ENCODE data around the gene OR5A2.
"Not testable (repeated sequence)": the region's sequence is repeated elsewhere in the genome, so short reads cannot be mapped to it uniquely, and the experiment has no call there.

OR5A2 gene, protein sequence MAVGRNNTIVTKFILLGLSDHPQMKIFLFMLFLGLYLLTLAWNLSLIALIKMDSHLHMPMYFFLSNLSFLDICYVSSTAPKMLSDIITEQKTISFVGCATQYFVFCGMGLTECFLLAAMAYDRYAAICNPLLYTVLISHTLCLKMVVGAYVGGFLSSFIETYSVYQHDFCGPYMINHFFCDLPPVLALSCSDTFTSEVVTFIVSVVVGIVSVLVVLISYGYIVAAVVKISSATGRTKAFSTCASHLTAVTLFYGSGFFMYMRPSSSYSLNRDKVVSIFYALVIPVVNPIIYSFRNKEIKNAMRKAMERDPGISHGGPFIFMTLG

GRCh38 chr11:59426361-59427067, at the start of gene OR5A2:
Gene OR5A2, minus strand, starts transcription at chr11:59426413. Its CDS starts 3,460 bp downstream, at chr11:59422953.
- no peak for DNase-seq (ENCODE audit: low read depth in 2 of 3, low spot score in 2 of 3)

- DNase-seq (ENCODE audit: low read depth in 2 of 3, low spot score in 2 of 3), result no peak
Measured at GRCh38 chr11:59475176-59475575, 49.0 kb upstream of the OR5A2 start.

- DNase-seq (ENCODE audit: low read depth in 2 of 3, low spot score in 2 of 3), result no peak
Measured at GRCh38 chr11:59473015-59473414, 46.8 kb upstream of the OR5A2 start, which contains the start of gene OR4D10. Gene OR4D10, plus strand, starts transcription at chr11:59473315. Its CDS starts 4,115 bp downstream, at chr11:59477430.

GRCh38 chr11:59463190-59463641, 37.0 kb upstream of the OR5A2 start:
- DNase-seq (ENCODE audit: low read depth in 2 of 3, low spot score in 2 of 3), result no peak

- DNase-seq (ENCODE audit: low read depth in 2 of 3, low spot score in 2 of 3), result no peak
Measured at GRCh38 chr11:59459916-59460315, 33.7 kb upstream of the OR5A2 start.

DNA sequence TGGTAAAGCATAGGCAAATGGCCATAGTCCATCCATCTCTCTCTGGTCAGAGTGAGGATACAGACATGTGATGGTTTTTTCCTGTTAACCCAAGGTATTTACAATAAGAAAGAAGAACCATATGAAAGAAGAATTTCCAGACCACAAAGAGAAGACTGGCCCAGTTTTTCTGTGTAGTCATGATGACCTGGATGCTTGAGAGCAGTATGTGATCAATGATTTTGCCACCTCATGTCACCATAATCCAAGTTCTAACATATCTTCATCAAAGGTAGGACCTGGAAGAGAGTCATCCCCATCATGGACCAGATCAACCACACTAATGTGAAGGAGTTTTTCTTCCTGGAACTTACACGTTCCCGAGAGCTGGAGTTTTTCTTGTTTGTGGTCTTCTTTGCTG, 30.4 kb upstream of the OR5A2 start, which contains the start of gene OR4D6:
TSS of gene OR4D6 (plus strand) at position 301 of the 400 bp plus-strand sequence. CDS start at position 301, 0 bp downstream.
- DNase-seq (ENCODE audit: low read depth in 2 of 3, low spot score in 2 of 3), result no peak

GRCh38 chr11:59448484-59448883, 22.3 kb upstream of the OR5A2 start:
- no peak for DNase-seq (ENCODE audit: low read depth in 2 of 3, low spot score in 2 of 3)

- not testable (repeated sequence) for DNase-seq (ENCODE audit: low read depth in 2 of 3, low spot score in 2 of 3)
Measured at GRCh38 chr11:59445624-59446023, 19.4 kb upstream of the OR5A2 start.

GRCh38 chr11:59437770-59438169, 11.6 kb upstream of the OR5A2 start:
- no peak for DNase-seq (ENCODE audit: low read depth in 2 of 3, low spot score in 2 of 3)

GRCh38 chr11:59436169-59436568, 10.0 kb upstream of the OR5A2 start, which contains the start of gene OR5A1:
Gene OR5A1, plus strand, starts transcription at chr11:59436469. Its CDS starts 6,700 bp downstream, at chr11:59443169.
- no peak for DNase-seq (ENCODE audit: low read depth in 2 of 3, low spot score in 2 of 3)

GRCh38 chr11:59429924-59430516, 3.8 kb upstream of the OR5A2 start:
- DNase-seq (ENCODE audit: low read depth in 2 of 3, low spot score in 2 of 3), result peak in 1 of 3 experiments; percentile 18

DNA sequence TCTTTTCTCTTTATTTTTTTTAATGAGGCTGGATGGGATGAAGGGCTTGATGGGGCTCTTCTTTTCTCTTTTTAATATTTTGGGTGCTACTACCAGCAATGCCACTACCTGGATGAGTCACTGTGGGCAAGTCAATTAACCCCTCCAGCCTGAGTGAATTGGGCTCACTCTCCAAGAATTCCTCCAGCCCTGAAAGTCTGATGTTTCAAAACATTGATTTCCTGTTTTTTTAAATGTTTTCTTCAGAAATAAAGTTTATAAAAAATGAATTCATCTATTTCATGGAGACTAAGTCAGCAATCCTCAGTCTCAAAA, 812 bp upstream of the OR5A2 start:
- no peak for DNase-seq (ENCODE audit: low read depth in 2 of 3, low spot score in 2 of 3)

DNA sequence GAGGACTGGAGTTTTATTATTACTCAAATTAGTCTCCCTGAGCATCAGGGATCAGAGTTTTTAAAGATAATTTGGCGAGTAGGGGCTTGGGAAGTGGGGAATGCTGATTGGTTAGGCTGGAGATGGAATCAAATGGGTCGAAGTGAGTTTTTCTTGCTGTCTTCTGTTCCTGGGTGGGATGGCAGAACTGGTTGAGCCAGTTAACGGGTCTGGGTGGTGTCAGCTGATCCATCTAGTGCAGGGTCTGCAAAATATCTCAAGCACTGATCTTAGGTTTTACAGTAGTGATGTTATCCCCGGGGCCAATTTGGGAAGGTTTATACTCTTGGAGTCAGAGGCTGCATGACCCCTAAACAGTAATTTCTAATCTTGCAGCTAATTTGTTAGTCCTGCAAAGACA, 1.1 kb downstream of the OR5A2 start:
- DNase-seq (ENCODE audit: low read depth in 2 of 3, low spot score in 2 of 3), result no peak

- no peak for DNase-seq (ENCODE audit: low read depth in 2 of 3, low spot score in 2 of 3)
Measured at GRCh38 chr11:59423835-59424234, 2.4 kb downstream of the OR5A2 start.

DNA sequence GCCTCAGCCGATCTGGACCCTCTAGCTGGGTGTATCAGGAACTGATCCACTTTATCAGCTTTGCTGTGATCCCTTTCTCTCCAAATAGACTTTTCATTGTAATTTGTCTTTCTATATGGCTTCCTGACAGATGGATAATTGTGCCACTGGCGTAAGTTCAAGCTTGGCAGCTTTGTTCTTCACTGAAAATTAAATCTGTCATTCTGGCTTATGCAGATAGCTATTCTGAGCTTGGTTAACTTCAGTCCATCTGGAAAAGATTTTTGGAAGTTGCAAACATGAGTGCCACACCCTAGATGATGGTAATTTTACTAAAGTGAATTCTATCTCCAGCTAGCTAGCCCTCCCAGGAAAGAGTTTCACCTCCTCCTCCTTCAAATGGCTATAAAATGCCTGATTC, 8.1 kb downstream of the OR5A2 start:
- DNase-seq (ENCODE audit: low read depth in 2 of 3, low spot score in 2 of 3), result no peak

- no peak for DNase-seq (ENCODE audit: low read depth in 2 of 3, low spot score in 2 of 3)
Measured at GRCh38 chr11:59417023-59417422, 9.2 kb downstream of the OR5A2 start.

DNA sequence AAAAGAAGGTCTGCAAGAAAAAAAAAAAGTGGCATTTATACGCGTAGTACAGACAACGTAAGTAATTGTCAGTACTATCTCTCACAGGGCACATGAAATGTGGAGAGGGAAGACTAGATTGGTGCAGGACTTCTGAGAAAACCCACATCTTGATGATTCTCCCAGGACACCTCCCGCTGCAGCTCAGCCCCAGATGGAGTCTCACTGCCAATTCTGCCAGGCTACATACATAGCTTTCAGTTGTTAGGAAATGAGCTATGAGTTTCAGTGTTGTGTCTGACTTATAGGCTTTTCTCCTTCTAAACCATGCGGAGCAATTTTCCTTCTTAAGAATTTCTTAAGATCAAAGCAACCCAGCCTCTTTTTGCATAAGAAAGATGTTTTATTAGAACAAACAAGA, 9.6 kb downstream of the OR5A2 start:
- no peak for DNase-seq (ENCODE audit: low read depth in 2 of 3, low spot score in 2 of 3)

- no peak for DNase-seq (ENCODE audit: low read depth in 2 of 3, low spot score in 2 of 3)
Measured at GRCh38 chr11:59415111-59415510, 11.1 kb downstream of the OR5A2 start.

- no peak for DNase-seq (ENCODE audit: low read depth in 2 of 3, low spot score in 2 of 3)
Measured at GRCh38 chr11:59413646-59414045, 12.6 kb downstream of the OR5A2 start.

- DNase-seq (ENCODE audit: low read depth in 2 of 3, low spot score in 2 of 3), result no peak
Measured at GRCh38 chr11:59403546-59403945, 22.7 kb downstream of the OR5A2 start.

DNA sequence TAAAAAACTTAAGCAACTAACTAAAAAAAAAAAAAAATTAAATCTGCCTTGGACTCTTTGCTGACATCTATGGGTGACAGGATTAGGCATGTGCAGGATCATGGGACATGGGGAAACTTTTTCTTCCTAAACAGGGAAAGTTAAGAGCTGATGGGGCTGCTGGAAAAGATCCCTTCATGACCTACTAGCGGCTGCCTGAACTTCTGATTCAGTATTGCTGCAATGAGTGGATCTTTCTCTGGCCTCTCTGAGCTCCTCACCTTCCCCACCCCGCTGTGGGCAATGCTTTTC, 25.0 kb downstream of the OR5A2 start:
- DNase-seq (ENCODE audit: low read depth in 2 of 3, low spot score in 2 of 3), result no peak

All from activated CD8-positive, alpha-beta memory T cell treated with anti-CD3 and anti-CD28 coated beads for 48 hours (primary cell).